GM20431 (cell line): Measurements from ENCODE around the gene SMAD5.

Experiments used
- in situ Hi-C: fragments of 300-500 bp; cut with MseI, MboI; formaldehyde crosslinking; loops from one replicate; pipeline ENCODE4 v1.15.0; 2020; ENCODE audit warnings: low sequenced_read_pairs; ENCODE audit not compliant: unreplicated experiment

Gene SMAD5

GRCh38 chr5:136211282-136212040 is 78.8 kb downstream of the SMAD5 start:
- in situ Hi-C loops: loop anchor here (10.0 kb wide), 1 partner anchor 327 kb away; no protein-coding TSS in a partner anchor

GRCh38 chr5:136212252-136212721 is 79.6 kb downstream of the SMAD5 start:
- in situ Hi-C loops: loop anchor here (10.0 kb wide), 1 partner anchor 327 kb away; no protein-coding TSS in a partner anchor

GRCh38 chr5:136213919-136214493 is 81.4 kb downstream of the SMAD5 start:
- in situ Hi-C loops: loop anchor here (10.0 kb wide), 1 partner anchor 329 kb away; no protein-coding TSS in a partner anchor

GRCh38 chr5:136215812-136216211 is 83.2 kb downstream of the SMAD5 start:
- in situ Hi-C loops: loop anchor here (10.0 kb wide), 1 partner anchor 331 kb away; no protein-coding TSS in a partner anchor

GRCh38 chr5:136216230-136216629 is 83.6 kb downstream of the SMAD5 start:
- in situ Hi-C loops: loop anchor here (10.0 kb wide), 1 partner anchor 331 kb away; no protein-coding TSS in a partner anchor

- in situ Hi-C loops: no loop called here
Measured at GRCh38 chr5:136221340-136221739, 88.7 kb downstream of the SMAD5 start.

GRCh38 chr5:136222580-136223235 is 90.1 kb downstream of the SMAD5 start:
- in situ Hi-C loops: no loop called here

- in situ Hi-C loops: no loop called here
Measured at GRCh38 chr5:136225796-136226195, 93.2 kb downstream of the SMAD5 start.

GRCh38 chr5:136226401-136226800 is 93.8 kb downstream of the SMAD5 start:
- in situ Hi-C loops: no loop called here

GRCh38 chr5:136228136-136228757 is 95.6 kb downstream of the SMAD5 start:
- in situ Hi-C loops: no loop called here

- in situ Hi-C loops: no loop called here
Measured at GRCh38 chr5:136230176-136230575, 97.5 kb downstream of the SMAD5 start.

- in situ Hi-C loops: no loop called here
Measured at GRCh38 chr5:136232316-136232715, 99.7 kb downstream of the SMAD5 start.
